Measurements from ENCODE around the gene FAM222A.

GRCh38 chr12:109714913-109715244, 1.3 kb downstream of the FAM222A start:
- no peak for TF ChIP-seq SUZ12 (IDR thresholded peaks at IDR 0.05; ENCODE audit: extremely low read depth, insufficient read depth, insufficient read length)
- no peak for TF ChIP-seq ZNF274 (IDR thresholded peaks at IDR 0.05; ENCODE audit: low read depth, low read length)
- no peak for TF ChIP-seq YY1 (IDR thresholded peaks at IDR 0.05; ENCODE audit: insufficient read depth, insufficient read length)

All from NT2/D1 (cell line).